ENCODE measurements around the gene RAD51B.

RAD51B gene

GRCh38 chr14:68239988-68240771 lies 420.6 kb downstream of the RAD51B start:
- in situ Hi-C loops (cut with HindIII; ENCODE audit: low pct_unique_long_range_greater_than_20kb, low sequenced_read_pairs): no loop called here
- no peak for DNase-seq (ENCODE audit: low read depth in 1 of 2, low spot score in 1 of 2)
- no peak for TF ChIP-seq JUND (IDR thresholded peaks at IDR 0.05; ENCODE audit: low read depth)

GRCh38 chr14:68241862-68242487 lies 422.4 kb downstream of the RAD51B start:
- in situ Hi-C loops (cut with HindIII; ENCODE audit: low pct_unique_long_range_greater_than_20kb, low sequenced_read_pairs): no loop called here
- no peak for DNase-seq (ENCODE audit: low read depth in 1 of 2, low spot score in 1 of 2)
- TF ChIP-seq JUND (IDR thresholded peaks at IDR 0.05; ENCODE audit: low read depth): no peak

GRCh38 chr14:68243450-68244010 lies 424.0 kb downstream of the RAD51B start:
- in situ Hi-C loops (cut with HindIII; ENCODE audit: low pct_unique_long_range_greater_than_20kb, low sequenced_read_pairs): no loop called here
- TF ChIP-seq JUND (IDR thresholded peaks at IDR 0.05; ENCODE audit: low read depth): no peak
- no peak for DNase-seq (ENCODE audit: low read depth in 1 of 2, low spot score in 1 of 2)

GRCh38 chr14:68244262-68244980 lies 424.8 kb downstream of the RAD51B start:
- DNase-seq (ENCODE audit: low read depth in 1 of 2, low spot score in 1 of 2): no peak
- in situ Hi-C loops (cut with HindIII; ENCODE audit: low pct_unique_long_range_greater_than_20kb, low sequenced_read_pairs): no loop called here
- TF ChIP-seq JUND (IDR thresholded peaks at IDR 0.05; ENCODE audit: low read depth): no peak

GRCh38 chr14:68245146-68246073 lies 425.8 kb downstream of the RAD51B start:
- in situ Hi-C loops (cut with HindIII; ENCODE audit: low pct_unique_long_range_greater_than_20kb, low sequenced_read_pairs): no loop called here
- no peak for TF ChIP-seq JUND (IDR thresholded peaks at IDR 0.05; ENCODE audit: low read depth)

GRCh38 chr14:68246074-68246785 lies 426.7 kb downstream of the RAD51B start:
- TF ChIP-seq JUND (IDR thresholded peaks at IDR 0.05; ENCODE audit: low read depth): no peak; the same call in 1 of the 2 replicates
- in situ Hi-C loops (cut with HindIII; ENCODE audit: low pct_unique_long_range_greater_than_20kb, low sequenced_read_pairs): no loop called here
- no peak for DNase-seq (ENCODE audit: low read depth in 1 of 2, low spot score in 1 of 2)

More at GRCh38 chr14:68245146-68246073, 425.8 kb downstream of the RAD51B start:
- DNase-seq (ENCODE audit: low read depth in 1 of 2, low spot score in 1 of 2): peak in 1 of 2 experiments; percentile 39

- no peak for DNase-seq (ENCODE audit: low read depth in 1 of 2, low spot score in 1 of 2)
- in situ Hi-C loops (cut with HindIII; ENCODE audit: low pct_unique_long_range_greater_than_20kb, low sequenced_read_pairs): no loop called here
- TF ChIP-seq JUND (IDR thresholded peaks at IDR 0.05; ENCODE audit: low read depth): no peak
These were observed 427.2 kb downstream of the RAD51B start for GRCh38 chr14:68246786-68247105.

GRCh38 chr14:68247274-68247673 lies 427.7 kb downstream of the RAD51B start:
- in situ Hi-C loops (cut with HindIII; ENCODE audit: low pct_unique_long_range_greater_than_20kb, low sequenced_read_pairs): no loop called here
- TF ChIP-seq JUND (IDR thresholded peaks at IDR 0.05; ENCODE audit: low read depth): no peak
- no peak for DNase-seq (ENCODE audit: low read depth in 1 of 2, low spot score in 1 of 2)

- DNase-seq (ENCODE audit: low read depth in 1 of 2, low spot score in 1 of 2): no peak
- in situ Hi-C loops (cut with HindIII; ENCODE audit: low pct_unique_long_range_greater_than_20kb, low sequenced_read_pairs): no loop called here
- no peak for TF ChIP-seq JUND (IDR thresholded peaks at IDR 0.05; ENCODE audit: low read depth)
These were observed 428.2 kb downstream of the RAD51B start for GRCh38 chr14:68247676-68248268.

- peak in 1 of 2 experiments; percentile 83 for DNase-seq (ENCODE audit: low read depth in 1 of 2, low spot score in 1 of 2)
- in situ Hi-C loops (cut with HindIII; ENCODE audit: low pct_unique_long_range_greater_than_20kb, low sequenced_read_pairs): no loop called here
- TF ChIP-seq JUND (IDR thresholded peaks at IDR 0.05; ENCODE audit: low read depth): no peak
These were observed 429.1 kb downstream of the RAD51B start for GRCh38 chr14:68248481-68249255.

Measured in T47D (cell line).